Sigmoid colon (tissue), 4 donors: ENCODE measurements around the gene SIM2.

Source experiments
- CTCF ChIP-seq, 4 experiments: fragments of 450-650 bp in 3 of 4; fragments of 200-600 bp in 1 of 4; IDR thresholded peaks; one replicate each; pipeline ENCODE4 v1.5.1; 2016 to 2019; ENCODE audit warnings: antibody characterized with exemption in 4 of 4, mild to moderate bottlenecking in 3 of 4, moderate library complexity in 2 of 4
- EP300 ChIP-seq, 4 donors: sonication (generic); formaldehyde crosslinking; IDR thresholded peaks; one replicate each; pipeline ENCODE4 v1.6.1; 2017; ENCODE audit warnings: antibody characterized with exemption in 4 of 4
- POLR2A ChIP-seq, 2 donors: fragments of 450-650 bp; IDR thresholded peaks; one replicate each; pipeline ENCODE4 v1.6.1; 2016; ENCODE audit warnings: antibody characterized with exemption in 2 of 2, mild to moderate bottlenecking in 2 of 2, moderate library complexity in 2 of 2
- POLR2AphosphoS5 ChIP-seq, 4 donors: sonication (generic); formaldehyde crosslinking; IDR thresholded peaks; one replicate each; pipeline ENCODE4 v1.6.1; 2017; ENCODE audit warnings: antibody characterized with exemption in 4 of 4

GRCh38 chr21:36663033-36663855 is 35.7 kb upstream of the SIM2 start:
- TF ChIP-seq CTCF (IDR thresholded peaks at IDR 0.05) (no peak), POLR2A (IDR thresholded peaks at IDR 0.05) (no peak), POLR2AphosphoS5 (IDR thresholded peaks at IDR 0.05) (no peak), EP300 (IDR thresholded peaks at IDR 0.05) (no peak)
